ENCODE measurements around the gene ARL17B.
"Not testable (repeated sequence)": the region's sequence is repeated elsewhere in the genome, so short reads cannot be mapped to it uniquely, and the experiment has no call there.

Gene ARL17B

DNA sequence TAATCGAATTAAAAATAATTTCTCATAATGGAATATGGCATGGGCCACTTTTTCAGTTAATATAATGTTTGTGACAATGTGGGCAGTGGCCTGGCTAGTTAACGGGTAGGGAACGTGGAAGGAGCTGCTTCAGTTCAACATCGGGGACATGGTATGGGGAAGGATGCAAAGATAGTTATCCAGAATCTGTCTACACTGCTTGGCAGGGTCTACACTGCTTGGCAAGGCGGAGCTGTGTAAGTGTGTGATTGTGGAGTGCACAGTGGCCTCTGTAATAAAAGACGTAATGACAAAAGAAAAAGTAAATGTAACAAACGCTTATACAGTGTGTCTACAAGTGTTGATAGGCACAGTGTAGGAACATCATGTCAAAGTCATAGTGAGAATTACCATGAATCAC, 74.0 kb downstream of the ARL17B start:
- FAIRE-seq = not testable (repeated sequence)

DNA sequence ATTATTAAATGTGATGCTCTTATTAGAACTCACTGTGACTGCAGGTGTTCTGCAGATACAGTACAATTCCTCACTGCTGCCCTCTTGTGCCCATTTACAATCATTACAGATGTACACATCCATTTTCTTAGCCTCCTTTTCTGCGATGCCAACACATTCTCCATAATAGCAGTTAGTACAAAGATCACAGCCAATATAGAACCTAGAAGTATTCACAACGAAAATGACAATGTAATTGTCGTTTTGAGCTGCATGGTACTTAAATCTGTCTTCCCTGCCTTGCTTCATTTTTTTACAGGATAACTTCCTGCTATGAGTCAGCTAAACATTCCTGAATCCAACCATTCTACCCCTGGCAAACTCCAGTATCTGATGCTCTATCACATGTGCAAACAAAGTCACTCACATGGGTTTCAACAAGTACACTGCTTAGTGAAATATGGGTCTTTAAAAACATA, 74.8 kb downstream of the ARL17B start:
- not testable (repeated sequence) for FAIRE-seq

DNA sequence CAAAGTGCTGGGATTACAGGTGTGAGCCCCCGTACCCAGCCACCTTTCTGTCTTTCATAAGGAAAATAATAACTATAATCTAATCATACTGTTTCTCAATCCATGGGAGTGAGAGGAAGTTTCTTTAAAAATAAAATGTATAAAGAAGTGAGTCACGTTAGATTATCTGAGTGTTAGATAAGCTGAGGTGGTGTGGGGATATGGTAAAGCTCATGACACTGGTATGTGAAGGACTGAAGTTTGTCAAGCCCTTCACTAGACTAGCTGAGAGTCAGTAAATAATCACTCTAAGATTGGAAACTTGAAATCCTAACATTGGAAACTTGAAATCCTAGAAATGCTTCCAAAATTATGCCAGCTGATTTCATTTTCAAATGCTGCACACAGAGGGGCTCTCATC, 76.1 kb downstream of the ARL17B start:
- FAIRE-seq = not testable (repeated sequence)

DNA sequence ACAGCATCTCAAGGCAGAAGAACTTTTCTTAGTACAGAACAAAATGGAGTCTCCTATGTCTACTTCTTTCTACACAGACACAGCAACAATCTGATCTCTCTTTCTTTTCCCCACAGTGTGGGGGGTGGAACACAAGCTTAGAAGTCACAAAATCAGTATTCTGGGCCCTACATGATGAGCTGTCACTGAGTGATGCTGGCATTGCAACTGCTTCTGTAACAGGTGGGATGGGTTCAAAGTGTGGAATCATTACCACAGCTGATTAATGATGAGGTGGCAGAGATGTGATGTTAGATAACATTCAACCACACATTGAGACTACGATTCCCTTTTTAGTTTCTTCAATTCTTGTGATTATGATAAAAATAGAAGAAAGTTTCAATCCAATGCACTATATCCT, 77.1 kb downstream of the ARL17B start:
- not testable (repeated sequence) for FAIRE-seq

DNA sequence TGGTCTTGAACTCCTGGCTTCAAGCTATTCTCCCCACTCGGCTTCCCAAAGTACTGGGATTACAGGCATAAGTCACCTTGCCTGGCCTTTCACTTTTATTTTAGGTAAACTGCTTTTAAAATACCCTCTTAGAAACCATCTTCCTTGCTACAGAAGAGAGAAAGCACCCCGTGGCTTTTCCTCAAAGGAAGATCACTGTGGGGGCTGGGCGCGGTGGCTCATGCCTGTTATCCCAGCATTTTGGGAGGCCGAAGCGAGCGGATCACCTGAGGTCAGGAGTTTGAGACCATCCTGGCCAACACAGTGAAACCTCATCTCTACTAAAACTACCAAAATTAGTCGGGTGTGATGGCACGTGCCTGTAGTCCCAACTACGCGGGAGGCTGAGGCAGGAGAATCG, 78.9 kb downstream of the ARL17B start:
- not testable (repeated sequence) for FAIRE-seq

DNA sequence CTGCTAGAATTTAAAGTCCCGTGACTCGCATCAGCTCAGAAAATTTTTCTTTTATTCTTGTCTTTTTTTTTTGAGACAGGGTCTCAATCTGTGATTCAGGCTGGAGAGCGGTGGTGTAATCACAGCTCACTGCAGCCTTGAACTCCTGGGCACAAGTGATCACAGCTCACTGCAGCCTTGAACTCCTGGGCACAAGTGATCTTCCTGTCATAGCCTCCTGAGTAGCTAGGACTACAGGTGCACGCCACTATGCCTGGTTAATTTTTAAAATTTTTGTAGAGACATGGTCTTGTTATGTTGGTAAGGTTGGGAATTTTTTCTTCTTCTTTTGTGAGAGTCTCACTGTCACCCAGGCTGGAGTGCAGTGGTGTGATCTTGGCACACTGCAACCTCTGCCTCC, 80.2 kb downstream of the ARL17B start:
- not testable (repeated sequence) for FAIRE-seq

DNA sequence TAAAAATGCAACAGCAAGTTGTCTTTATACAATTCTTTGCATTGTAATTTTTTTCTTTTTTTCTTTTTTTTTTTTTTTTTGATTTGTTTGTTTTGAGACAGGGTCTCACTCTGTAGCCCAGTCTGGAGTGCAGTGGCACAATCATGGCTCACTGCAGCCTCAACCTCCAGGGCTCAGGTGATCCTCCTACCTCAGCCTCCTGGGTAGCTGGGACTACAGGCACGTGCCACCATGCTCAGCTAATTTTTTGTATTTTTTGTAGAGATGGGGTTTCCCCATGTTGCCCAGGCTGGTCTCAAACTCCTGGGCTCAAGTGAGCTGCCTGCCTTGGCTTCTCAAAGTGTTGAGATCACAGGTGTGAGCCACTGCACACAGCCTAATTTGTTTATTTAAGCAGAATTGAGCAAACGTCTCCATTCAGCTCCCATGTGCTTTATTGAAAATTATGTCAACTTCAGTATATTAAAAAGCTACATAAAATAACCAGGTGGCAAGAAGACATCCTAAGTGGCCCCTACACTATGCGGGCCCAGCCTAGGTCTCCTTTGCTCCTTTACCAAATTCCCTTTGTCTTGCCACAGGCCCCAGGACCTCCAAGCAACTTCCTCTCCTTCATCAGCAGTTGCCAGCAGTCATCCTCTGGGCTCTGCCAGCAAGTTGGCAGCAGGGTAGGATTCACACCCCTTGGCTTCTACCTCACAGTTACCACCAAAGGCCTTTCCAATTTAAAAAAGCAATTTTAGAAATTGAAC, 84.7 kb downstream of the ARL17B start:
- not testable (repeated sequence) for FAIRE-seq

DNA sequence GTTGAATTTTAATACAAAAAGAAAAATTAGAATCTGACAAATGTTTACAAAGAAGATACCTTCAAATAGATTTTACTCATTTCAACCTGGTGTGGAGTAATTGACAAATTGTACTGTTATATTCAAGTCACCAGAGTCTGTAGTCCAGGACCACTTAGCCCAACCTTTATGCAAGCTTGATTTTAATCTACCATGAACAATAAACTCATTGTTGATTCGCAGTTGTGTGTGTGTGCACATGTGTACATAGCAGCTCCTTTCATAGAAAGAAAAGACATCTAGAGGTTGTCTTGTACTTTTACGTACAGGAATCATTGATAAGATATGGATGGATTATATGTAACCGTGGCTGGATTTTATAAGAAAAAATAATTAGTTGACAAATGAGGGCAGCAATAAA, 87.3 kb downstream of the ARL17B start:
- no peak for FAIRE-seq

DNA sequence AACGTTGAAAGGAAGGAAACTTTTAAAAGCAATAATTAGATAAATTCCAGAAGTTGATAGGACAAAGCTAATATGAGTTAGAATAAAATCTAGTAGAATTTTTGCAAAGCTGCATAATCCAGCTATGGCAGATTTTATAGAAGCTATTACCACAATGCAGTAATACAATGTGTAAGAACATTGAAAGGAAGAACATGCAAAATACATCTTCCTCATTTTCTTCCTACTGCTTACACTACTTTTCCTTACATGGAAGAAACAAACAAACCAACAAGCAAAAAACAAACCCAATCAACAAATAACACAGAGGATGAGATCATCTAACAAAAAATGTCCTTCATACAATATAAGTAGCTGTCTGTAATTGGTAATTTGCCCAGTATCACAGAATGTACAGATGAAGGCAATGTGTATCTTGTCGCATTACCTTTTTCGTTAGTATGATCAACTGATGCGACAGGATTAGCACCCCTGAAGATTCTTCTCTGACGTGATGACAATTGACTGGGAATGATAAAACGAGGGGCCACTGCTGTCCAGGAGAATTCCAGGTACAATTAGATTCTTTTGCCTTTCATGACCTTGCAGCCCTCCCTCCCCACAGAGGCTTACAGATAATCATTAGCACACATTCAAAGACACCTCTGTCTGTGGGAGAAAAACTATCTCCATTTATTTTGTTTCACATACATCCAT, 87.9 kb downstream of the ARL17B start:
- FAIRE-seq = no peak

DNA sequence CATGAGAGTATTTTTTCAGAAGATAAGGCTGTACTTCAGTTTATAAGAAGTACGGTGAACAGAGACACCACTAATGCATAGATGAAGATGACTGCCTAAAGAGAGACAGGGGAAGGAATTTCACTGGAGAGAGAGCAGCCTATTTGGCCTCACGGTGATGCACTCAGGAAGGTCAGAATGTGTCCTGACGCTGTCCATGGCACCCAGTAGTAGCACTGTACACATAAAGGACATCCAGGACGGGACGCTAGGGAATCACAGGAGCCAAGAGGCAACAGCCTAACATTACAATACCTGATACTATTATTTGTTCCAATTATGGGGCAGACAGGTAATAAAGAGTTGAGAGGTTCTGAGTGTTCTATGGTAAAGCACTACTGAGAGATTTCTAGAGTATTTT, 91.5 kb downstream of the ARL17B start:
- FAIRE-seq = no peak

DNA sequence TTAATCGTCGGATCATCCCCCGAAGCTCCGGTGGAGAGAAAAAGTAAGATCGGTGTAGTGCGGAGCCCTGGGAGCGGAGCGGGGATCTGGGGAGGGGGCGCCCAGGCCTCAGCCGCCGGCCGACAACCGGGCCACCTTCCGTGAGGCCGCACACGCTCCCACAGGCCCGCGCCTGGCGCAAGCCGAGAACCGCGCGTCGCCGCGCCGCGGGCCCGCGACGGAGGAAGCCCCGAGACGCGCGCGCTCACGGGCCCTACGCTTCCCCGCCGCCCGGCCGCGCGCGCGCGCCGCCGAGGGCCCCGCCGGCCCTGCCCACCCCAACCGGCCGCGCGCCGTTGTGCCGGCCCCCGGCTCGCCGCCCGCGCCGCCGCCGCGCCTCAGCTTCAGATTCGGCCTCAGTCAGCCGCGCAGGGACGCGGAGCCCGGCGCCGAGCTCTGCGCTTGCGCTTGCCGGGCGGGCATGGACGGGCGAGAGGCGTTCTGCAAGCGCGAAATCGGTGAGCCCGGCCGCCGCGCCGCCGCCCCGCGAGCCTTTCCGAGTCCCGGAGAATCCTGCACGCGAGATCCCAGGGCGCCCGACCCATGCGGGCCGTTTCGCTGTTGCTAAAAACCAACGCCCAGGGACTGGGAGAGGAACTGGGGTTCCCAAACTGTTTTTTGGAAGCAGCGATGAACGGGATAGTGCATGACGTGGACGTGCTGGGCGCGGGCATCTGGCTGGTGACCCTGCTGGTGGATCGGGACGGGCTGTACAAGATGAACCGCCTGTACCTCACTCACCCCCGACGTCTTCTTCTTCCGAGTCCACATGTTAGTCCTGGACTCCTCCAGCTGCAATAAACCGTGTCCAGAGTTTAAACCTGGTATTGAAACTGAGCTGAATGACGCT, 94.7 kb downstream of the ARL17B start:
- FAIRE-seq = no peak

DNA sequence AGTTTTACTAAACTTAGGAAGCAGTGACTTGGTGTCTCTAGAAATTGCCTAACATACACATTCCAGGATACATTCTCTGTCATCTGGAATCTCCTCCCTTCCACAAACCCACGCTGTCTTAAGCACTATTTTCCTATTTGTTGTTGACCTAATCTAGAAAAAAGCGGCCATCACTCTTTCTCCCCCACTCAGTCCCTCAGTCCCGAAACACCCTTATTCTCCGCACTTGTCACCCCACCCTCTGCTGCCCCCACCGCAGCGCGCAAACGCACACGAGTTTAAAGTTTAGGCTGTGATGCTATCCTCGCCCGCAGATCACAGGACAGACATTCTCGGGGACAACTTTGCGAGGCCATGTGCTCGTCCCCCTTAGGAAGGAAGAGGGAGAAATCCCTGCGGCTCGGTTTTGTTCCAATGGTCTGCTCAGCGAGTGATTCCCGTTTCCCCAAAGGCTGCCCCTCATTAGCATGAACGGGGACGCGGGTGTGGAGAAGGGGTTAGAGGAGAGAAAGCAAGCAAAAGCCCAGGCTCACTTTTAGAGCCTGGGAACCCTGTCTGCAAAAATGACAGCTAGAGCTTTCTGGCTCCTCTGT, 95.4 kb downstream of the ARL17B start:
- not testable (repeated sequence) for FAIRE-seq

DNA sequence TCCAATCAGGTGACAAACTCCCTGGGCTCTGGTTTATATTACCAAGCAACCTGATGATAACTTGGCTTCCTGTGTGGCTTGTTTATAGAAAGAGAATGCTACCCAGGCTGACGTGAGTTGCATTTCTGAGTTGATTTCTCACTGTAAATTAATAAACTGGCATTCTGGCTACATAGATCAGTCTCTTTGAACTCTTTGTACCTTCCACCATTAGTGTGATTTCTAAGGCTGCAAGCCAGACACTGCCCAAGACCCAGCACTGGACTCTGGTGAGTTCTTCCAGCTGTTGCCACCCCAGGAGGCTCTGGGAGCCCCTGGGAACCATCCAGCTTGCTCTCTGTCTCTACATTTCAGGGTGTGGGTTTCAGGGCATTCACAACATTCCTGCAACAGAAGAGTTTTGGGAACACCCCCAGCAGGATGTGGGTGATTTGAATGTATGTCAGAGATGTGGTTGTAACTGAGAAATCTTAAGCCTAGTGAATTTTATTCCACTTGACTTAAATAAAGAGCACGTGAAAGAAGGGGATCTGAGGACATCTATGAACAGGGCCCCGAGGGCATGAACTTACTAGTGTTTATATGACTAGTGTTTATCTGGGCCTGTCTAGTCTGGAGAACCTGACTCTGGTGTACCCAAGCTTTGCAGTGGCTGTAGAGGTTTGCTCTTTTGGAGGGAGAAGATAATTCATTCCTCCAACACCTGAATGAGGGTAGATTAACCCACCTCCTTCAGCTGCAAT, 96.9 kb downstream of the ARL17B start:
- FAIRE-seq = no peak

DNA sequence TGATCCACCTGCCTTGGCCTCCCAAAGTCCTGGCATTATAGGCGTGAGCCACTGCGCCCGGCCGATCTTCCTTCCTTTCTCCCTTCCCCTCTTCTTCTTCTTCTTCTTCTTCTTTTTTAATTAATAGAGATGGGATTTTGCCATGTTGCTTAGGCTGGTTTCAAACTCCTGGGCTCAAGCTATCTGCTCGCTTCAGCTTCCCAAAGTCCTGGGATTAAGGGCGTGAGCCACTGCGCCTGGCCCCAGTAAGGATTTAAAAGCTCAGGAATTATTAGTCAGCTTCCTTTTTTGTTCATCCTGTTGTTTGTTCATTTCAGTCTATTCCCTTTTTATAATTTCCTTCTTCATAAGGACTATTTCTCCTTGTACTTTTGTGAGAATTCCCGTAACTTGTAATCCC, 99.3 kb downstream of the ARL17B start:
- FAIRE-seq = no peak

DNA sequence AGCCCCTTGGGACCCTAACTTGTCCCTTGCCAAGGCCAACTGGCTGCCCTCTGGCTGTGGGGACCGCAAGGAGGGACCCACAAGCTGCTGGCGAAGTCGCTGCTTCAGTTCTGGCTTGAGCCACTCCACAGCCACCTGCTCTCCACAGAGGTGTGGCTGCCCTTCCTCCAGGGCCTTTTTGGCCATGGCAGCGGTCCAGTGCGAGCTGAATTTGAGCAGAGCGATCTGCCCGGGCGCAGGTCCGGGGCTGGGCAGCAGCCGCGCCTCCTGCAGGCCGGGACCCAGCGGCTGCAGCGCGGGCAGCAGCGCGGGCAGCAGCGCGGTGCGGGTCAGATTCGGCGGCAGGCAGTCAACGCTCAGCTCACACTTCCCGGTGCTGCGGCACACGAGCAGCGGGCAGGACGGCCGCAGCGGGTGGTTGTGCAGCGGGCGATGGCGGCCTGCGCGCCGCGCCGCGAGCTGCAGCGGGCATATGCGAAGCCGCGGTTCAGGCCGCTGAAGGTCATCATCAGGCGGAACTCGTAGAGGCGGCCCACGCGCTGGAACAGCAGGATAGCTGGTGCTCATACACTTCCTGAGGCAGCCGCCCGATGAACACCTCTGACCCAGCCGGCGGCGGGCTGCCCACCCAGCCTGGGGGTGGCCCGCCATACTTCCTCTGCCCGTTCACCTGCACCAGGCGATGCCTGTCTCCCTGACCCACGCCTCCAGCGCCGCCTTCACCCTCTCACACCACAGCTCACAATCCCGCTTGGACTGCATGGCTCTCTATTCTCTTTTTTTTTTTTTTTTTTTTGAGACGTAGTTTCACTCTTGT, 101.5 kb downstream of the ARL17B start:
- not testable (repeated sequence) for FAIRE-seq

DNA sequence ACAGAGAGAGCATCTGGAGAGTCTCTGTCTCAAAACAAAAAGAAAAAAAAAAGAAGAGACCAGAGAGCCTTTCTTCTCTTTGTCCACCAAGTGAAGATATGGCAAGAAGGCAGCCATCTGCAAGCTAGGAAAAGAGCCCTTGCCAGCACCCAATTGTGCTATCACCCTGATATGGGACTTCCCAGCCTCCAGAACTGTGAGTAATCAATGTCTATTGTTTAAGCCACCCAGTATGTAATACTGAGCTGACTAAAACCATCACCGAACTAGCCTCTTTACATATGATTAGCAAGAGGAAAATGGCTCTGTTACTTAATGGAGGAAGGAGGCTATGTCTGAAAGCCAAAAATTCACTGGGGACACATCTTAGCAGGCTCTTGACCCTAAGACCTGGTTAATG, 105.2 kb downstream of the ARL17B start:
- not testable (repeated sequence) for FAIRE-seq

DNA sequence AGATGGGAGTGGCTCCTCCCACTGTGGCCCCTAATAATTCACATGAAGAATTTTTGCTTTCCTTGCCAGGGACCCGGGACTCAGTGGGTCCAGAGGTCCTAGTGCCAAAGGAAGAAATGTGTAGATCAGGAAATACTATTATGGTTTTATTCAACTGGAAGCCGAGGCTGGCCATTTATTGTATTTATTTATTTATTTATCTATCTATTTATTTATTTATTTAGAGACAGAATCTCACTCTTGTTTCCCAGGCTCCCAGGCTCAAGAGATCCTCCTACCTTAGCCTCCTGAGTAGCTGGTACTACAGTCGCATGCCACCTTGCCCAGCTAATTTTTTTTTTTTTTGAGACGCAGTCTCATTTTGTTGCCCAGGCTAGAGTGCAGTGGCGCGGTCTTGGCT, 107.4 kb downstream of the ARL17B start:
- FAIRE-seq = not testable (repeated sequence)

DNA sequence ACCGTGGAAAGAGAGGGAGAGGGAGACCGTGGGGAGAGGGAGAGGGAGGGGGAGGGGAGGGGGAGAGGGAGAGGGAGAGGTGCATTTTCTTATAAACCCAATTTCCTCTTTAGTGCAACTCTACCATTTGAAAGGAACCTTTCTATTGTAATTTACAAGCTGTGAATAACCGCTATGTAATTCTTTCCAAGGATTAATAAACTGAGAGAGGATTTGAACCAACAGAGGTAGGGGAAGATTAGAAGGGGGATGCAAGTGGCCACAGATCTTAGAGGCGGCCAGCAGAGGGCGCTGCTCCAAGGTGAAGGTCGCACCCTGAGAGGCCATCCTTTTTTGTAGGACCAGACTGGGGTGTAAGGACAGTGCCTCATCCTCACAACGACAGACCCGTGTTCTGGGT, 107.8 kb downstream of the ARL17B start:
- FAIRE-seq = not testable (repeated sequence)

DNA sequence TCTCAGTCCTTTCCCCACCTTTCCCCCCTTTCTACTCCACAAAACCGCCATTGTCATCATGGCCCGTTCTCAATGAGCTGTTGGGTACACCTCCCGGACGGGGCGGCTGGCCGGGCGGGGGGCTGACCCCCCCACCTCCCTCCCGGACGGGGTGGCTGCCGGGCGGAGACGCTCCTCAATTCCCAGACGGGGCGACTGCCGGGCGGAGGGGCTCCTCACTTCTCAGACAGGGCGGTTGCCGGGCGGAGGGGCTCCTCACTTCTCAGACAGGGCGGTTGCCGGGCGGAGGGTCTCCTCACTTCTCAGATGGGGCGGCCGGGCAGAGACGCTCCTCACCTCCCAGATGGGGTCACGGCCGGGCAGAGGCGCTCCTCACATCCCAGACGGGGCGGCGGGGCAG, 108.8 kb downstream of the ARL17B start:
- not testable (repeated sequence) for FAIRE-seq

DNA sequence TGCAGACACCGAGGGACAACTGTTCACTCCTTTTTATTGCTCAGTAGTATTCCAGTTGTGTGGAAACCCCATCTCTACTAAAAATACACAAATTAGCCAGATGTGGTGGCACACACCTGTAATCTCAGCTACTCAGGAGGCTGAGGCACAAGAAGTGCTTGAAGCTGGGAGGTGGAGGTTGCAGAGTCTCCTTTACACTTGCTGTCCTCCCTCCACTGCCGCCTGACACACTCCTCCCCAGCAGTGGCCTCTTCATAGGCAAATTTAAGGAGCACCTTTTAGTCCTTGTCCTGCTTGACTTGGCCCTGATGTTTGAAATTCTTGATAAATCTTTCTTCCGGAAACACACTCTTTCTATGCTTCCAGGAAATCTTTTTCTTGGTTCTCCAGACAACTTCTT, 112.4 kb downstream of the ARL17B start:
- FAIRE-seq = not testable (repeated sequence)

All from islet of Langerhans (tissue), 1 donor.